ENCODE results near the gene HOXC12. TPM values are rescaled to one million over a fixed set of nuclear protein-coding genes. Genes with fewer than 3 reads are reported as not detected.

Gene HOXC12
- total RNA-seq, 1 donor: under 0.01 TPM

DNA sequence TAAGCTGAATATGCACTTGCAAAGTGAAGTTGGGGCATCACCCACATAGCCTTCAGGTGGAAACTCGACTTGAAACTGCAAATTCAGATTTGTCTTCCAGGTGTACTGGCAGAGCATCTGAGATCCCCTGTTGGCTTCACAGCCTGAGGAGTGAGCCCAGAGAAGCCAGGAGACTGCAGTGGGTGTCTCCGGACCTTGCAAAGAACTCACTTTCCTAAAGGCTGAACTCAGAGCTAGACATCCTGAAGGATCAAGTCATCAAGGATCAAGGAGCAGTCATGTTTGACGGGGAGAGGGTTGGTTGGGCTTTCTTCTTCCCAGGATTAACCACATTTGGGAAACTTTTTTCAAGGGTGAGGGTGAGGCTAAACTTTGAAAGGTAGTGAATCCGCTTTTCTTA is 25.2 kb upstream of the HOXC12 start:
- peaks cover 100% of the 10 kb centered on the region for H3K27me3 ChIP-seq (ENCODE audit: insufficient read depth, low read length)
- H3K9me3 ChIP-seq (ENCODE audit: low read depth, low read length): no peaks in the 10 kb centered on the region

DNA sequence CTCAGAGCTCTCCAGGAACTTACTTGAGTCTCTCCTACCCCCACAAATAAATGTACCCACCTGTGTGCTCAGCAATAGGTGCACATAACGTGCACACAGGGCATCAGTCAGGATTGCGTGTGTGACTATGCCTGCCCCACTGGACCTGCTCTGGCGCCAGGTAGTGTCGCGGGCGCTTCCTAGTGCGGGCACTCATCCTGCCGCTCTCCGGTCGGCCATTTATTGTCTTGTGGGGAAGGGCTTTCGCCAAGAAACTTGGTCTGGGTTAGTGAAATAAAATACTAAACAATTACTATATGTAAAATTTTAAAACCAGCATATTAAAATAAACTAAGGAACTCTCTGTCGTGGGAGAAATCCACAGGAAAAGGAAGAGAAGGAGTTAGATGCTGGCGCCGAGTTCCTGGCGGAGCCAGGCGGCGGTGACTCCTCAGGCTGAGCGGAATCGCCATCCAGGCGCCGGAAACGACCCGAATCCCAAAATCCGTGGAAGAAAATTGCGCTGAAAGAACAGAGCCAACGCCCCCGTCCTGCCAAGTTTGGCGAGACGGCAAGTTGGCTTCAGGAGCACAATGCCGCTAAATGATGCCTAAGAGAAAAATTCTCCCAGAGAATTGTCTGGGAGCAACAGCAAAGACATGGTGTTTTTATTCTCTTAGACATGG is 24.0 kb upstream of the HOXC12 start:
- Histone ChIP-seq H3K27ac (ENCODE audit: low read depth, low read length) (no peak overlapping the region), H3K4me1 (ENCODE audit: insufficient read depth, low read length) (no peaks in the 10 kb centered on the region), H3K4me3 (ENCODE audit: insufficient read depth, low read length) (no peak overlapping the region), H2AFZ (ENCODE audit: low read length) (no peak overlapping the region), H3K36me3 (ENCODE audit: insufficient read depth, low read length) (no peaks in the 10 kb centered on the region), H3K9me3 (ENCODE audit: low read depth, low read length) (no peaks in the 10 kb centered on the region), H3K4me2 (ENCODE audit: insufficient read depth, low read length) (no peak overlapping the region), H3K27me3 (ENCODE audit: insufficient read depth, low read length) (peaks cover 100% of the 10 kb centered on the region), H3K79me2 (ENCODE audit: insufficient read depth, low read length) (no peaks in the 10 kb centered on the region), H4K20me1 (ENCODE audit: insufficient read depth, low read length) (peaks cover 4% of the 10 kb centered on the region)
- DNase-seq (ENCODE audit: insufficient read length, low spot score, missing footprints): no peak
- TF ChIP-seq, protein P1, sequence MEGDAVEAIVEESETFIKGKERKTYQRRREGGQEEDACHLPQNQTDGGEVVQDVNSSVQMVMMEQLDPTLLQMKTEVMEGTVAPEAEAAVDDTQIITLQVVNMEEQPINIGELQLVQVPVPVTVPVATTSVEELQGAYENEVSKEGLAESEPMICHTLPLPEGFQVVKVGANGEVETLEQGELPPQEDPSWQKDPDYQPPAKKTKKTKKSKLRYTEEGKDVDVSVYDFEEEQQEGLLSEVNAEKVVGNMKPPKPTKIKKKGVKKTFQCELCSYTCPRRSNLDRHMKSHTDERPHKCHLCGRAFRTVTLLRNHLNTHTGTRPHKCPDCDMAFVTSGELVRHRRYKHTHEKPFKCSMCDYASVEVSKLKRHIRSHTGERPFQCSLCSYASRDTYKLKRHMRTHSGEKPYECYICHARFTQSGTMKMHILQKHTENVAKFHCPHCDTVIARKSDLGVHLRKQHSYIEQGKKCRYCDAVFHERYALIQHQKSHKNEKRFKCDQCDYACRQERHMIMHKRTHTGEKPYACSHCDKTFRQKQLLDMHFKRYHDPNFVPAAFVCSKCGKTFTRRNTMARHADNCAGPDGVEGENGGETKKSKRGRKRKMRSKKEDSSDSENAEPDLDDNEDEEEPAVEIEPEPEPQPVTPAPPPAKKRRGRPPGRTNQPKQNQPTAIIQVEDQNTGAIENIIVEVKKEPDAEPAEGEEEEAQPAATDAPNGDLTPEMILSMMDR (IDR thresholded peaks at IDR 0.05; ENCODE audit: extremely low read depth, low read depth, low read length): no peak

More for the DNA sequence above, 25.2 kb upstream of the HOXC12 start:
- H3K27ac ChIP-seq (ENCODE audit: low read depth, low read length): no peak overlapping the region
- H3K79me2 ChIP-seq (ENCODE audit: insufficient read depth, low read length): no peaks in the 10 kb centered on the region
- no peak overlapping the region for H3K4me2 ChIP-seq (ENCODE audit: insufficient read depth, low read length)
- peaks cover 4% of the 10 kb centered on the region for H4K20me1 ChIP-seq (ENCODE audit: insufficient read depth, low read length)
- H3K4me1 ChIP-seq (ENCODE audit: insufficient read depth, low read length): no peaks in the 10 kb centered on the region
- H2AFZ ChIP-seq (ENCODE audit: low read length): no peak overlapping the region
- TF ChIP-seq, protein P1 (IDR thresholded peaks at IDR 0.05; ENCODE audit: extremely low read depth, low read depth, low read length): no peak
- H3K4me3 ChIP-seq (ENCODE audit: insufficient read depth, low read length): no peak overlapping the region
- no peaks in the 10 kb centered on the region for H3K36me3 ChIP-seq (ENCODE audit: insufficient read depth, low read length)
- no peak for DNase-seq (ENCODE audit: insufficient read length, low spot score, missing footprints)

DNA sequence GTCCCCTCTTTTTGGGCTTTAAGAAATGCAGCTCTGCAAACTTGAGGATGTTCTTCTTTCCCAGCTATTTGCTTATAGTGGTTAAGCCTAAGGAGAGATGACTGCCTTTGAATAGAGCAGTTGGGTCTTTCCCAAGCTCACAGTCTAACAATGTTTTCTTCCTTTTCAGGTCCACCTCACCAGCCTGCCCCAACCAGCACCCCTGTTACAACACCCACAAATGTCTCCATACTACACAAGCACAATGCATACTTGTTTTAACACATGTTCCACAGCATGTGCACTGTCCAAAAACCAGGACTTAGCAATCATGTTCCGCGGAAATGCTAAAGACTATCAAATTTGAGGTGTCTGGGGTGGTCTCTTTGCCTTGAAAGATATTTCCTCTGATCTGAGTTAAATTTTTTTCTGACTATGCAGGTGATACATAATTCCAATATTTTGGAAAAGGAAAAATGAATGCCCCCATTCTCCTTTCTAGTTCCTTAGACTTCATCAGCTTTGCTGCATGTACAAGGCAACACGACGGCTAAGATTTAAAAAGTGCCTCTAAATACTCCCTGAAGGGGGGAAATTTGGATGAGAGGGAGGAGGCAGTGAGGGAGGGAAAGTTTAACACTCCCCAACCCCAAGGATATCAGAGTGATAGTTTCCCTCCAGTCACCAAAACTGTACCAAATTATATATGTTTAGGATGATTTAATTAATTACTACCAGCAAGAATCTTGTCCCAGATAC is 22.7 kb upstream of the HOXC12 start:
- H3K79me2 ChIP-seq (ENCODE audit: insufficient read depth, low read length): no peaks in the 10 kb centered on the region
- no peaks in the 10 kb centered on the region for H3K36me3 ChIP-seq (ENCODE audit: insufficient read depth, low read length)
- peaks cover 4% of the 10 kb centered on the region for H4K20me1 ChIP-seq (ENCODE audit: insufficient read depth, low read length)
- no peak overlapping the region for H3K4me3 ChIP-seq (ENCODE audit: insufficient read depth, low read length)
- no peak for DNase-seq (ENCODE audit: insufficient read length, low spot score, missing footprints)
- no peak overlapping the region for H2AFZ ChIP-seq (ENCODE audit: low read length)
- no peak overlapping the region for H3K4me2 ChIP-seq (ENCODE audit: insufficient read depth, low read length)
- H3K27ac ChIP-seq (ENCODE audit: low read depth, low read length): no peak overlapping the region
- no peaks in the 10 kb centered on the region for H3K9me3 ChIP-seq (ENCODE audit: low read depth, low read length)
- no peaks in the 10 kb centered on the region for H3K4me1 ChIP-seq (ENCODE audit: insufficient read depth, low read length)
- peaks cover 99% of the 10 kb centered on the region for H3K27me3 ChIP-seq (ENCODE audit: insufficient read depth, low read length)
- TF ChIP-seq, protein P1 (IDR thresholded peaks at IDR 0.05; ENCODE audit: extremely low read depth, low read depth, low read length): no peak

DNA sequence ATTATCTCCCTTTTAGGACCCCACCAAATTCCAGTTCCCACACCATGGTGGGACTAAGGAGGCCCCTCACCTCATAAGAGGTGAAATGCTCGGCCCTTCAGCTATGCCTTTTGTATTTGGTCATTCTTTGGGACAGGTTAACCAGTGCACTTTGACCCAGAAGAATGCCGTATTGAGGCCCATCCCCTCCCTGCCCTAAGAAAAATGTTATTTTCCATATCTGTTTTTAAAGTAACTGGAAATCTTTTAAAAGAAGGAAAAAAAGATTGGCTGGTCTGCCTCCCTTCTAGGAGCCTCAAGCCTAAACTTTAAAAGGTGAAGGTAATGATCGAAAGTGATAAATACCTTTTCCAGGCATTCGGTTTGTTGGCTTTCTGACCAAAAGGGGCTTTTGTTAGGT is 21.8 kb upstream of the HOXC12 start:
- Histone ChIP-seq H3K4me1 (ENCODE audit: insufficient read depth, low read length) (no peaks in the 10 kb centered on the region), H3K4me3 (ENCODE audit: insufficient read depth, low read length) (no peak overlapping the region), H3K27ac (ENCODE audit: low read depth, low read length) (no peak overlapping the region), H4K20me1 (ENCODE audit: insufficient read depth, low read length) (peaks cover 4% of the 10 kb centered on the region), H3K9me3 (ENCODE audit: low read depth, low read length) (no peaks in the 10 kb centered on the region), H3K79me2 (ENCODE audit: insufficient read depth, low read length) (no peaks in the 10 kb centered on the region), H3K36me3 (ENCODE audit: insufficient read depth, low read length) (no peaks in the 10 kb centered on the region), H3K4me2 (ENCODE audit: insufficient read depth, low read length) (no peak overlapping the region), H2AFZ (ENCODE audit: low read length) (no peak overlapping the region), H3K27me3 (ENCODE audit: insufficient read depth, low read length) (peaks cover 99% of the 10 kb centered on the region)
- DNase-seq (ENCODE audit: insufficient read length, low spot score, missing footprints): no peak
- TF ChIP-seq, protein P1 (IDR thresholded peaks at IDR 0.05; ENCODE audit: extremely low read depth, low read depth, low read length): no peak
